Germinal center (tissue), 1 donor: ENCODE results near the gene WWOX.

Source experiments
- DNase-seq: peaks from one replicate; pipeline ENCODE4 v3.0.0; 2012; ENCODE audit warnings: mixed read lengths, low spot score

The WWOX gene

GRCh38 chr16:79156761-79157160 is 1057.3 kb downstream of the WWOX start:
- no peak for DNase-seq

GRCh38 chr16:79158337-79158736 is 1058.9 kb downstream of the WWOX start:
- no peak for DNase-seq

GRCh38 chr16:79159261-79160049 is 1060.0 kb downstream of the WWOX start:
- no peak for DNase-seq

- no peak for DNase-seq
Measured at GRCh38 chr16:79162977-79163376, 1063.5 kb downstream of the WWOX start.

DNA sequence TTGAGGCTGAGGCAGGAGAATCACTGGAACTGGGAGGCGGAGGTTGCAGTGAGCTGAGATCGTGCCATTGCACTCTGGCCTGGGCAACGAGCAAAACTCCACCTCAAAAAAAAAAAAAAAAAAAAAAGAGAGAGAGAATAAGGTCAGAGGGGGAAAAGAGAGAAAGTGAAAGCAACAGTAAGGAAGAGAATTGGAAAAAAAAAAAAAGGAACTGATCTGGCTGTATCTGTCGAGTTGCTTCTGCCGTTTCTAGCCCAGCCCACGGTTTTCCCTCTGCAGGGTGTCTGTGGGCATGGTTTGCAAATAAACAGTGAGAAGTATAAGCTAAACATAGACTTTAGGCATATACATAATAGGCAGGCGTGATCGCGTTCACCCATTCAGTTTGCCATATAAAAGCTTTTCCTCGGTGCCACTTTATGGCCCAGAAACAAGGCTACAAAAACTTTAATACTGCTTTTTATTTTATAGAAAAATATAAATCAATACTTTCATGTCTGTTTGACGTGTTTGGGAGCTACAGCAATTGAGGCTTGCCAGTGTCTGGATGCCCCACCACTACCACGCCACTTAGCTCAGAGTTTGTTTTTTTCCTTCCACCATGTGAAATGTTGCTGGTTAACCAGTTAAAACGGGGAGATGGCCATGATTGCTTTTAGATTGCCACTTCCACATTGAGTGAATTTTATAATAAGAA is 1064.4 kb downstream of the WWOX start:
- DNase-seq: peak; percentile 6

GRCh38 chr16:79164388-79164995 is 1065.0 kb downstream of the WWOX start:
- no peak for DNase-seq

DNA sequence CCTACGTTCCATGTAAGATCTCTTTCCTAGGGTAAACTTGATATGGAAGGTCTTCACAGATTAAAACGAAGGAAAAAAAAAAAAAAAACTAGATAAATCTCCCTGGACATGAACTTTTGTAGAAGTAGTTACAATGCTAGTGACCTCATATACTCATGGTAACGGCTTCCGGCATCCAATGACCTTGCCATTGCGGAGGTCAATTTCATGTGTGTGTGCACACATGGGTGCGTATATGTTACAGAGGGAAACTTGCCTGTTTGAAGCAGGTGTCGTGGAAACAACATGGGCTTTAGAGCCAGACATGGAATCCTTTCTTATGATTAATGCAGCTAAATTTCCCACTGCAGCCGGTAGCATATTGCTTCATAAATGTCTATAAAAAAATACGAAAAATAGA is 1065.6 kb downstream of the WWOX start:
- DNase-seq: no peak

DNA sequence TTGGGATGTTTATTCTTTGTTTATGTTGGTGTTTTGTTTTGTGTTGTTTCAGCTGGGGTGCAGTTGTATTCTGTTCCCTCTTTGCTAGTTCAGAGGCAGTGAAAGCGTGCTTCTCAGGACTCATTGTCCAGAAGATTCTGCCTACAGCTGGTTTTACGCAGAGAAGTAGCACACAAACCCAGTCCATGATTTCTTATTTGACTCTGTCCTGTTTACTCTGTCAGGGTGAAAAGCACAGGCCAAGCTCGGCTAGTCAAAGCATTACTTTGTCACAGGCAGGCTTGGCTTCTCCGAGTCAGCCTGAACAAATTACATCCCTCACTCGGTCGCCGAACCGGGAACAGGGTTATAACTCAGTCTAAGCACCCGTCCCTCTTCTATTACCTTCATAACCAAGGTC is 1066.1 kb downstream of the WWOX start:
- no peak for DNase-seq

- no peak for DNase-seq
Measured at GRCh38 chr16:79167893-79168292, 1068.4 kb downstream of the WWOX start.

- DNase-seq: no peak
Measured at GRCh38 chr16:79168321-79168720, 1068.9 kb downstream of the WWOX start.

- no peak for DNase-seq
Measured at GRCh38 chr16:79169239-79169638, 1069.8 kb downstream of the WWOX start.

DNA sequence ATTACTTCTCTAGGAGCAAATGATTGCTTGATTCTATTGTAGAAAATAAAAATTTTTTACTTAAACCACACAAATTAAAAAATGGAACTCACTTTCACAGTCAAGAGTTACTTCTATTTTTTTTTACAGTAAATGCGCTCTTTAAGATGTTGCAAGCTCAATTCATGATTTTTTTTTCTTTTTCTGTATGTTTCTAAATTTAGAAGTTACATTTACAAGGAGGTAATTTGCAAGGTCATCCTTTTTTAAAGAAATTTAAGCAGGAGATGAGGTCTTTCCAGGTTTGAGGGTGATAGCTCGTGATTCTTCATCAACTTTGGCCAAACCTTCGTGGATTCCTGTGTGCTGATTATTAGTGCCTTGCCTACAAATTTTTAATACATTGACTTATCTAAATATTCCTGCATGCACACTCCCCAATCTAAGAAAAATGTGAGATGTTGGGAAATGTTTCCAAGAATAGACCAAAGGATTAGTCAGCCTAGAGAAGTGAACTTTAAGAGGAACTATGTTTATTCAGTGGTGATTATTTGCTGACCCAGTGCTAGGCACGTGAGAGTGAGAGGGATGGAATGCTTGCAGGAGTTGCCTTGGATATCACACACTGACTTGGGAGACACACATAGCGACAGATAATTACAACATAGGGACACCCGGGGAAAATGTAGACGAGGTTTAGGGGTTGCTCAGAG is 1071.2 kb downstream of the WWOX start:
- DNase-seq: no peak

GRCh38 chr16:79171504-79171903 is 1072.0 kb downstream of the WWOX start:
- no peak for DNase-seq

GRCh38 chr16:79171931-79172705 is 1072.7 kb downstream of the WWOX start:
- DNase-seq: no peak

DNA sequence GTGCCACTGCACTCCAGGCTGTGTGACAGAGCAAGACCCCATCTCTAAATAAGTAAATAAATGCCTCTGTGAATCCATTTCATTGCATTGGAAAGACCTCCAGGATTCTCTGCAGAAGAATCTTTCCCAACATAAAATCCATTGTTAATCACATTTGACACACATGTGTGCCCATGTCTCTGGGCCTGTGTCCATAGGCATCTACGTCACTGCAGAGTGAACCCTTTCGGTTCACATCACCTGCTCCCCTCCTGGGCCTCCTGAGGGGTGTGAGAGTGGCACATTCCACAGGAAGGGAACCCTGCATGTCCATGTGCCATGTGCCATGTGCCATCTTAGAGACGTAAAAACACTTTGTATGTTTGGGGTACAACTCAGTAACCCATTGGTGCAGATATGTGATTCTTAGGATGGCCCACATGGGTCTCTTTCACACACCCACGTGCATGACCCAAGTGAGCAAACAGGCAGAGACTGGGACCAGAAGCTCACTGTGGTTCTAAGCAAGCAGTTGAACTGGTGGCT is 1073.6 kb downstream of the WWOX start:
- DNase-seq: no peak

- DNase-seq: no peak
Measured at GRCh38 chr16:79173919-79174318, 1074.5 kb downstream of the WWOX start.

DNA sequence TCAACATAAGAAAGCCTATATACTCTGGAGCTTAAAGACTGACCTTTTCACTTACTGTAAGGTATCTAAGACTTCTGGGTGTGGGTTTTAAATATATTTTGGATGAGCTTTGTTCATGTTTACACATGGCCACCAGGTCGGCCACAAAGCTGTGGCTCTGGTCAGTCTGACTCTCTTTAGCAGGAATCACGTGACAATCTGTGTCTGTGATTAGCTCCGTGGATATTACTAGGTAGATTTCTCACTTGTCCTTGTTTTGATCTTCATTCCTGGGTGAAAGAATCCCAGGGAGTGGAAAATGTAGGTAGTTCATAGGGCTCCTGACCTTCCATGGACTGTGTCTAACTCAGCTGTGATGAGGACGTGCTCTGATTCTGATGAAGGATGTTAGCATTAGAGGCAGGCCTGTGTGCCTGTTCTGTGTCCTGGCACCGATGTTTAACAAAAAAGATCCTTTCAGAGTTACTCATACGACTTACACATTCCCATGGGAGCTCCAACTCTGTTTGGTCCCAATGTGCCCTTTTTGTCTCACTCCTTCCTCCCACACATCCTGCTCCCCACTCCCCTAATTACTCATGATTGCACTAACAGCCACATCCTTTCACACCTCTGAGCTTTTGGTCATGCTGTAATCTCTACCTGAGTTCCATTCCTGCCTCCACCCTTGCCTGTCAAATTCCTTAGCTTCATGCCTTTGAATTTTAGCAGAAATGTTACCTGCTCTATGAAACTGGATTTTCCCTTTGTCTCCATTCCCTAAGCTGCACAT is 1076.0 kb downstream of the WWOX start:
- DNase-seq: no peak

DNA sequence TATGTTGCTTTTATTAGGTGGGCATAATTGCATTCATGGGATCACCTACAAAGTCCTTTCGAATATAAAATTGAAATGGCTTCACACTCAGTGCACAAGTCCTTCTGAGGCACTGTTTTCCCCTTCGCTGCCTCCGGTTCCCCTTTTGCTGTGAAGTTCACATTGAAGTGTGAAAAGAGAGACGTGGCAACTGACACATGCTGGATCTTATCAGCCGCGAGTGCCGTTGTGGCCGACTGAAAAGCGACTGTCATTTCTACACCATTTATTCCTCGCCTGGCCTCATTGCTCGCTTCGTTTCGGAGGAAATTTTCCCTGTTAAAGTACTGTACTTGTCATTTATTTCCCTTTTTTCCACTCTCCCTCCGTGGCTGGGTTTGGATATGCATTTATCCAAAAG is 1077.6 kb downstream of the WWOX start:
- peak; percentile 13 for DNase-seq

DNA sequence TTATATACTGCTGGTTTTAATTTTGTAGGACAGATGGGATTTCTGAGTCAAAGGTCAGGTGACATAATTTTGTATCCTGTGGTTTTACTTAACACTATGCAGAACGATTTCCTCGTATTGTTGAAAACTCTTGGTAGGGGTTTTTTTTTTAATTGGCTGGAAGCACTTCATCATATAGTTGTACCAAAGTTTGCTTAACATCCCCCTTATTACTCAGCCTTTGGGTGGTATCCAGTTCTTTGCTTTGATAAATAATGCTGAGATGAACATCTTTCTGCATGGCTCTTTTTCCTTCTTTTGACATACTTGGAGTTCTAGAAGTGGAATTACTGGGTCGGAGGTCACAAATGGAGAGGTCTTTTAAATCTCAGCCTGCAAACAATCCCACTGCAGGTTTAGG is 1082.0 kb downstream of the WWOX start:
- no peak for DNase-seq

GRCh38 chr16:79182616-79183015 is 1083.2 kb downstream of the WWOX start:
- DNase-seq: no peak

DNA sequence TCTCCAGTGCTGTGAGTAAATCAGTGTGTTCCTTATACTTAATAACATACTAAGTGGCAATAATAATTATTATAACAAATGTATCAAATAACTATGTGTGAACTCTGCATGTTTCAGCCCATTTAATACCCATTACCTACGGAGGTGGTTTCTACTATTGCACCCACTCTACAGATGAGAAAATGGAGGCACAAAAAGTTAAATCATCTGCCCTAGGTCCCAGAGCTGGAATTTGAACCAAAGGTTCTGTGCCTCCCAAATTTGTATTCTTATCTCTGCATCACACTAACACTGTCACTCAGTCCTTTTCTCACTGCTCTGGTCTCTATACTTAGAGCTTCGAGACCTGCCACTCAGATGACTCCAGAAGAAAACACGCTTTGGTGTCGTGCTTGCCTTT is 1084.1 kb downstream of the WWOX start:
- DNase-seq: no peak
